Common myeloid progenitor, CD34-positive (primary cell): ENCODE measurements around the gene KRTAP4-7.
"Not testable (repeated sequence)": the region's sequence is repeated elsewhere in the genome, so short reads cannot be mapped to it uniquely, and the experiment has no call there.

ENCODE experiments used
- CTCF ChIA-PET: fragments of 350-600 bp; sonication (Branson Sonifier 250); formaldehyde crosslinking; loops from one replicate; lab custom pipeline; 2021; ENCODE audit warnings: antibody characterized with exemption; lab: Charles Lee
- POLR2A ChIA-PET: fragments of 350-600 bp; sonication (Branson Sonifier 250); formaldehyde crosslinking; loops from one replicate; lab custom pipeline; 2021; ENCODE audit warnings: antibody characterized with exemption; lab: Charles Lee
- DNase-seq, 3 donors: peaks; one replicate each; pipeline versions ENCODE4 v3.0.0 to v3.0.0-alpha.2; 2013
- H3K27ac ChIP-seq, 2 experiments: 1 replicate in 1 of 2; 2 replicates in 1 of 2; pipeline ENCODE4 v1.7.0; 2013; ENCODE audit warnings: inconsistent platforms in 2 of 2, low read length in 2 of 2, mild to moderate bottlenecking in 2 of 2, low read depth in 1 of 2, moderate library complexity in 1 of 2; ENCODE audit not compliant: severe bottlenecking in 2 of 2, insufficient read depth in 1 of 2, poor library complexity in 1 of 2
- H3K27me3 ChIP-seq, 5 experiments: replicated peaks in 2 of 5; 1 replicate in 3 of 5; 2 replicates in 2 of 5; pipeline versions ENCODE4 v1.6.1 to v1.7.0; 2013; ENCODE audit warnings: low read length in 4 of 5, mild to moderate bottlenecking in 2 of 5, moderate library complexity in 2 of 5, inconsistent platforms in 1 of 5; ENCODE audit not compliant: insufficient read depth in 5 of 5, control insufficient read depth in 4 of 5
- H3K36me3 ChIP-seq, 4 experiments: 1 replicate in 2 of 4; 2 replicates in 2 of 4; pipeline versions ENCODE4 v1.6.1 to v1.7.0; 2013; ENCODE audit warnings: low read length in 3 of 4, control low read depth in 1 of 4, mild to moderate bottlenecking in 1 of 4; ENCODE audit not compliant: control insufficient read depth in 4 of 4, insufficient read depth in 4 of 4
- H3K4me1 ChIP-seq, 4 experiments: 1 replicate in 3 of 4; 2 replicates in 1 of 4; pipeline versions ENCODE4 v1.6.1 to v1.7.1; 2013; ENCODE audit warnings: low read length in 3 of 4, mild to moderate bottlenecking in 3 of 4, control low read depth in 1 of 4, inconsistent platforms in 1 of 4, moderate library complexity in 1 of 4; ENCODE audit not compliant: control insufficient read depth in 4 of 4, insufficient read depth in 4 of 4; ENCODE audit errors: control extremely low read depth in 1 of 4
- H3K4me3 ChIP-seq, 7 experiments: 1 replicate in 4 of 7; 2 replicates in 3 of 7; pipeline versions ENCODE4 v1.5.1 to v1.7.0; 2013; ENCODE audit warnings: mild to moderate bottlenecking in 7 of 7, low read length in 6 of 7, moderate library complexity in 6 of 7, inconsistent platforms in 2 of 7, low read depth in 2 of 7, control low read depth in 1 of 7; ENCODE audit not compliant: insufficient read depth in 4 of 7, control insufficient read depth in 1 of 7; ENCODE audit errors: extremely low read depth in 1 of 7
- H3K9me3 ChIP-seq, 5 experiments: 1 replicate in 4 of 5; 2 replicates in 1 of 5; pipeline versions ENCODE4 v1.6.1 to v1.7.1; 2013; ENCODE audit warnings: low read length in 4 of 5, mild to moderate bottlenecking in 2 of 5, inconsistent platforms in 1 of 5, low read depth in 1 of 5, moderate library complexity in 1 of 5; ENCODE audit not compliant: control insufficient read depth in 4 of 5, insufficient read depth in 2 of 5; ENCODE audit errors: control extremely low read depth in 1 of 5
- WGBS: methylation state at CpG from one replicate; pipeline ENCODE4 v1.1.5; 2013; ENCODE audit not compliant: insufficient coverage; 5-methylcytosine and 5-hydroxymethylcytosine counted together

Gene KRTAP4-7

DNA sequence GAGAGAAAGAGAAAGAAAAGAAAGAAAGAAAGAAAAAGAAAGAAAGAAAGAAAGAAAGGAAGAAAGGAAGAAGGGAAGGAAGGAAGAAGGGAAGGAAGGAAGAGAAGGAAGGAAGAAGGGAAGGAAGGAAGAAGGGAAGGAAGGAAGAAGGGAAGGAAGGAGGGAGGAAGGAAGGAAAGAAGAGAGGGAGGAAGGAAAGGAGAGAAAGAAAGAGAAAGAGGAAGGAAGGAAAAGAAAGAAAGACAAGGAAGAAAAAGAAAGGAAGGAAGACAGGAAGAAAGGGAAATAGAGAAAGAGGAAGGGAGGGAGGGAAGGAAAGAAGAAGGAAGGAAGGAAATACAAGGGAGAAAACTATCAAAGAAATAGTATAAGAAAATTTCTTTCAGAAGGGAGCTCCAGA, 7.2 kb upstream of the KRTAP4-7 start:
- ChIA-PET CTCF (no interaction called here), POLR2A (no interaction called here)
- no peak overlapping the region for H3K27ac ChIP-seq
- no peaks in the 10 kb centered on the region for H3K27me3 ChIP-seq
- DNase-seq, result no peak
- no peaks in the 10 kb centered on the region for H3K36me3 ChIP-seq
- H3K9me3 ChIP-seq, result no peaks in the 10 kb centered on the region
- no peak overlapping the region for H3K4me3 ChIP-seq
- H3K4me1 ChIP-seq, result no peaks in the 10 kb centered on the region

DNA sequence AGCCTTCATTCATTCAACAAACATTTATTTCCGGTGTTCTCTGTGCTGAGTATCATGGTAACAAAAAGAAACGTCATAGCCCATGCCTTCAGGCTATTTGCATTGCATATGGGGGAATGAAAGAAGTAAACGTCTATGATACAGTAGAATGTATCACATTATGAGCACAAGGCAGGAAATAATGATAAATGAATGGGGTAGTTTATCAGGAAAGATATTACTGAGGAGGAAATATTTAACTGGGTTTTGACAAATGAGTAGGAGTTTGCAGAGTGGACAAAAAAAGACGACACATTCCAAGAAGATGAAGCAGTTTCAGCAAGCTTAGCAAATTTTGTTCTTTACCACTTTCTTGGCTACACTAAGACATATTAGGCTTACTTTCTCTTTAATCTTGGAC, 1.3 kb upstream of the KRTAP4-7 start:
- Histone ChIP-seq H3K4me1 (no peaks in the 10 kb centered on the region), H3K9me3 (no peaks in the 10 kb centered on the region), H3K27me3 (no peaks in the 10 kb centered on the region), H3K27ac (no peak overlapping the region), H3K36me3 (no peaks in the 10 kb centered on the region), H3K4me3 (no peak overlapping the region)
- ChIA-PET POLR2A (no interaction called here), CTCF (no interaction called here)
- WGBS, result 100% methylated on average over 1 of the region's 4 CpGs
- DNase-seq, result no peak

DNA sequence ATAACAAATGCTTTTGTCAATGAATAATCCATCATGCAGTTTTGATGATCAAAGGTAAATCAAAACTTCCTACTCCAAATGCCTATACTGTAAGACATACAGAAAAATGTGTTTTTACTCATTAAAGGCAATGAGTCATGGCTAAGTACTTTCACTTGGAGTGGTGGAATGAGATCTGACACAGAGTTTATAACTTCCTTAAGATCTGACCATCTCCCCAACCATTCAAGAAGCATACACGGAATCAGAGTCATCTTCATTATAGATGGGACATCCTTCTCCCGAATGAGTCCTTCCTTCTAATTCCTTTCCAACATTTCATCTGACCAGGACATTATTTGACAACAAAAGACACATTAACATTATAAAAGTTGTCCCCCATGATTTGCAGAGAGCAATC, 523 bp upstream of the KRTAP4-7 start:
- POLR2A ChIA-PET, H3K27ac ChIP-seq, H3K9me3 ChIP-seq, H3K4me3 ChIP-seq, DNase-seq, H3K36me3 ChIP-seq, H3K4me1 ChIP-seq, H3K27me3 ChIP-seq, CTCF ChIA-PET: not testable (repeated sequence)
- WGBS, result no CpG with 5 or more reads among the region's 2 CpGs

DNA sequence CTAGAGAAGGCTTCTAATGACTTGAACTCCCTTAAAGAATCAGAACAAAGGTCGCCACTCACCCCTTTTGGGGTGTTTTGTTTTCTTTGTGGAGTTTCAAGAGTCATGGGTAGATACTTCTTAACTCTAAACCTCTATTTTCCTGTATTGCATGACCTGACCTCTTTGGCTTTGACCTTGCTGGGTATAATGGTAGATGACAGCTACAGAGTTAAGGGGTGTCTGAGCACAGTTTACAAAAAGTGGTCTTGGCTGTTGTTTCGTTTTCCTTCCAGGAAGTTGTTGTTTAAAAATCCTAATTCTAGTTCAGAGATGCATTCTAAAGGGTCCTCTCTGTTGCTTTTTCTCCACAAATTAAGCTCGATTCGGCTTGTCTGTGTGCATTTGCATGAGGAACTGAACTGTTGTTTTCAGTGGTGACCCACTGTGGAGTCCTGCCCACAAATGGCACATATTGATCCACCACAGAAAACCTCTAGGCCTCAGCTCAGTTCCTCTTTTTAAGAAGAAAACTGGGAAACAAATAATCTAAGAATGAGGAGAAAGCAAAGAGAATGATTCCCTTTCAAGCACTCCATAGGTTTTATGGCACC, 4.9 kb downstream of the KRTAP4-7 start:
- CTCF ChIA-PET, H3K27me3 ChIP-seq, H3K27ac ChIP-seq, H3K4me1 ChIP-seq, POLR2A ChIA-PET, H3K9me3 ChIP-seq, H3K36me3 ChIP-seq, DNase-seq, H3K4me3 ChIP-seq: not testable (repeated sequence)
- 0% methylated on average over 1 of the region's 4 CpGs for WGBS

DNA sequence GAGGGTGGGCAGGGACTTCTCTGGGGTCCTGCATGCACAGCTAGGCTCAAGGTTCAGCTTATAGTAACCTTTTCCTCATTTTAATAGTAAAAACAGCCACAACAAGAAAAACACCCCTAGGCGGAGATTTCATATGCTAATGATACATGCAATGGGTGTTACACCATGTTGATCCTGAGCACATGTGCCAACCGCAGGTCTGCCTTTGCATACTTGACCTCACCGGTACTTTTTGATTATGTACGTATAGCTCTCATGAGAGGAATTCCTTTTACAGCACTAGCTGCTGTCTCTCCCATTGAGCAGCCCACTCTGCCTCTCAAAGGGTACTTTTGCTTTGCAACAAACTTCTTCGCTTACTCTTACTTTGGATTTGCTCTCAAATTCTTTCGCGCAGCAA, 12.1 kb downstream of the KRTAP4-7 start:
- CTCF ChIA-PET, result no interaction called here
- H3K27ac ChIP-seq, result no peak overlapping the region
- no peaks in the 10 kb centered on the region for H3K27me3 ChIP-seq
- peaks cover 0 to 9% (median 3%) of the 10 kb centered on the region in 5 experiments for H3K9me3 ChIP-seq
- no peak for DNase-seq
- no peak overlapping the region for H3K4me3 ChIP-seq
- WGBS, result 95% methylated on average over 4 of the region's 7 CpGs
- POLR2A ChIA-PET, result no interaction called here
- H3K36me3 ChIP-seq, result no peaks in the 10 kb centered on the region
- H3K4me1 ChIP-seq, result peaks cover 0 to 8% (median 3%) of the 10 kb centered on the region in 4 experiments

DNA sequence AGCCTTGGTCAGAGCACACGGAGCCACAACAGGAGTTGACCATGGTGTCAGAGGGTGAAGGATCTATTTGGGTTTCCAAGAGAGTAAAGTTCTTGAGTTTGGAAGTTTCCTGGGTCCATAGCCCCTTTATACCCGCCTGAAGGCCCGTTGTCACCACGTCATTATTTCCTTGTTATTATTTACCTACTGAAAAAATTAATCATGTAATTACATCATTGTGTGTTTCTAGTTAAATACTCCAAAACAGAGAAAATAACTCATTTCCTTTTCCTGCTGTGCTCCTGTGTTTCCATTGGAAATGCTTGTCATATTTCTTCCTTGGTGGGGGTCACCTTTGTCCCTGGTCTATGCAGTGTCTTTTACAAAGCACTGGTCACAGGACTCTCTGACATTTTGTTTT, 14.1 kb downstream of the KRTAP4-7 start, which contains the start of gene KRTAP4-8:
KRTAP4-8 (minus strand) TSS at position 101 of the 400 bp plus-strand sequence; CDS start at position 43, 58 bp downstream.
- CTCF ChIA-PET, result no interaction called here
- WGBS, result 100% methylated on average over 1 of the region's 4 CpGs

DNA sequence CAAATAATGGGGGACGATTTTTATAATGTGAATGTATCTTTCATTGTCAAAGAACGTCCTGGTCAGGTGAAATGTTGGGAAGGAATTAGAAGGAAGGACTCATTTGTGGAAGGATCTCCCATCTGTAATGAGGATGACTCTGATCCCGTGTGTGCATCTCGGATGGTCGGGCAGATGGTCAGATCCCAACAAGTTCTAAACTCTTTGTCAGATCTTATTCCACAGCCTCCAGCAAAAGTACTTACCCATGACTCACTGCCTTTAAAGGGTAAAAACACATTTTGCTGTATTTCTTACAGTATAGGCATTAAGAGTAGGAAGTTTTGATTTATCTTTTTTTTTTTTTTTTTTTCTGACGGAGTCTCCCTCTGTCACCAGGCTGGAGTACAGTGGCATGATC, 14.5 kb downstream of the KRTAP4-7 start:
- Histone ChIP-seq H3K4me1 (peaks cover 0 to 8% (median 3%) of the 10 kb centered on the region in 4 experiments), H3K27ac (no peak overlapping the region), H3K4me3 (no peak overlapping the region), H3K9me3 (peaks cover 0 to 4% (median 3%) of the 10 kb centered on the region in 5 experiments), H3K27me3 (no peaks in the 10 kb centered on the region), H3K36me3 (no peaks in the 10 kb centered on the region)
- 100% methylated on average over 1 of the region's 6 CpGs for WGBS
- CTCF ChIA-PET, result no interaction called here
- POLR2A ChIA-PET, result no interaction called here
- no peak for DNase-seq

More for the DNA sequence above, 14.1 kb downstream of the KRTAP4-7 start, which contains the start of gene KRTAP4-8:
- peaks cover 0 to 4% (median 3%) of the 10 kb centered on the region in 5 experiments for H3K9me3 ChIP-seq
- H3K27ac ChIP-seq, result no peak within 1 kb of the TSS
- no peaks in the 10 kb centered on the region for H3K36me3 ChIP-seq
- POLR2A ChIA-PET, result no interaction called here
- no peaks in the 10 kb centered on the region for H3K27me3 ChIP-seq
- DNase-seq, result no peak
- peaks cover 0 to 8% (median 3%) of the 10 kb centered on the region in 4 experiments for H3K4me1 ChIP-seq
- H3K4me3 ChIP-seq, result no peak within 1 kb of the TSS
